Tibial artery (tissue), 4 donors: ENCODE results near the gene THBS2.
A peak's percentile ranks its signal among the peaks of the same experiment; 100 is the strongest.
"Not testable (repeated sequence)": the region's sequence is repeated elsewhere in the genome, so short reads cannot be mapped to it uniquely, and the experiment has no call there.

Experiments used
- DNase-seq, 2 donors: peaks; one replicate each; pipeline ENCODE4 v3.0.0-alpha.2; 2019
- H3K27ac ChIP-seq, 2 donors: fragments of 200-600 bp; sonication (generic) in 1 of 2; 1 replicate in 1 of 2; 2 replicates in 1 of 2; pipeline ENCODE4 v1.5.1; 2018 to 2019; ENCODE audit warnings: mild to moderate bottlenecking in 1 of 2
- H3K27me3 ChIP-seq, 2 donors: fragments of 200-600 bp; sonication (generic) in 1 of 2; one replicate each; pipeline versions ENCODE4 v1.5.1 to v1.6.0; 2016 to 2019
- H3K36me3 ChIP-seq, 3 donors: fragments of 200-600 bp; sonication (generic) in 2 of 3; one replicate each; pipeline ENCODE4 v1.5.1; 2016 to 2019; ENCODE audit warnings: mild to moderate bottlenecking in 2 of 3
- H3K4me1 ChIP-seq, 4 donors: fragments of 200-600 bp; sonication (generic) in 2 of 4; 1 replicate in 3 of 4; 2 replicates in 1 of 4; pipeline ENCODE4 v1.5.1; 2016 to 2019
- H3K4me3 ChIP-seq, 2 donors: fragments of 200-600 bp; sonication (generic) in 1 of 2; 1 replicate in 1 of 2; 2 replicates in 1 of 2; pipeline ENCODE4 v1.5.1; 2018 to 2019; ENCODE audit warnings: mild to moderate bottlenecking in 2 of 2
- H3K9me3 ChIP-seq, 3 donors: fragments of 200-600 bp; sonication (generic) in 1 of 3; one replicate each; pipeline ENCODE4 v1.5.1; 2016 to 2019
- intact Hi-C: fragments of 100-400 bp; cut with DNase I; formaldehyde crosslinking; loops from one replicate; pipeline ENCODE4 v1.15.0; 2023; ENCODE audit warnings: low total_unique reads
- TF ChIP-seq, protein P1 (sequence below), 2 experiments: fragments of 200-600 bp in 1 of 2; fragments of 450-650 bp in 1 of 2; IDR thresholded peaks; one replicate each; pipeline ENCODE4 v1.5.1; 2017 to 2019; ENCODE audit warnings: antibody characterized with exemption in 2 of 2, mild to moderate bottlenecking in 1 of 2, moderate library complexity in 1 of 2

Gene THBS2

DNA sequence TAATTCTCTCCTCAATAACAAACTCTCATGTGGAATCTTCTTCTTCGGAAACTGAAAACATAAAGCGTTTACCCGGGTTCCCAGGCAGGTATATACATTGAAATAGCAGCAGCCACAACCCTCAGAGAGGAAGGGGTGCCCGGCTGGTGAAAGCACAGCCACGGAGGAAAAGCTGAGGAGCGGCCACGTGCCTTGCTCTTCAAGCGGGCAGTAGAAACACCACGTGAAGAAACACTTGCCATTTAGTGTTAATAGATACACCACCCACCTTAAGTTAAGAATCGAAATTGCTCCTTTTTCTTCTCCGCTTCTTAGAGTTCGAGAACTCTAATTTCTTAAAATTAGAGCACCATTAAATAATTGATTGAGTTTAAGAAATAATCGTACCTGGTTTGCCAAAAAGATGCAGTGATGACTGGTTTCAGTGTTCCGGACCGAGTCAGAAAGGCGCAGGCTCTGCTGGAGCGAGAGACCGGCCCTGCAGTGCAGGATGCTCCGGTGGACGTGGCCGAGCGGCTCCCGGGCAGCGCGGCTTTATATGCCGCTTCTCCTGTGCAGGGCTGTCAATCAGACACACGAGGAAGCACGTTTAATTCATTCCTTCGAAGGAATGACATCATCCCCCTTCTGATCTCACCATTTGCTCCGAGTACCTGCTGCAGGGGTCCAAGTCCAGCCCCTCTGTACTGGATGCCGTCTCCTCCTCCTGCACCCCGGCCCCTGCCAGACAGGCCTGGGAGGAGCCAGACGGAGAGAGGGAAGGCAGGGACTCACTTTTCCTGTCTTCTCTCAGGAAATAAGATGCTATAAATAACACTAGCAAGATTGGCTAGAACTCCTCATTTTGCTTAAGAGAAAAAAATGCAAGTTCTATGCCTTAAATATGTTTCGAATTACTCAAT, at the start of gene THBS2:
THBS2 (minus strand) TSS at position 510 of the 902 bp plus-strand sequence. CDS start 3,062 bp downstream, outside the sequence.
- H3K36me3 ChIP-seq: peaks cover 2 to 8% (median 4%) of the 10 kb centered on the region in 3 donors
- no peaks in the 10 kb centered on the region for H3K27me3 ChIP-seq
- H3K9me3 ChIP-seq: peaks cover 0 to 3% (median 0%) of the 10 kb centered on the region in 3 donors
- TF ChIP-seq, protein P1, sequence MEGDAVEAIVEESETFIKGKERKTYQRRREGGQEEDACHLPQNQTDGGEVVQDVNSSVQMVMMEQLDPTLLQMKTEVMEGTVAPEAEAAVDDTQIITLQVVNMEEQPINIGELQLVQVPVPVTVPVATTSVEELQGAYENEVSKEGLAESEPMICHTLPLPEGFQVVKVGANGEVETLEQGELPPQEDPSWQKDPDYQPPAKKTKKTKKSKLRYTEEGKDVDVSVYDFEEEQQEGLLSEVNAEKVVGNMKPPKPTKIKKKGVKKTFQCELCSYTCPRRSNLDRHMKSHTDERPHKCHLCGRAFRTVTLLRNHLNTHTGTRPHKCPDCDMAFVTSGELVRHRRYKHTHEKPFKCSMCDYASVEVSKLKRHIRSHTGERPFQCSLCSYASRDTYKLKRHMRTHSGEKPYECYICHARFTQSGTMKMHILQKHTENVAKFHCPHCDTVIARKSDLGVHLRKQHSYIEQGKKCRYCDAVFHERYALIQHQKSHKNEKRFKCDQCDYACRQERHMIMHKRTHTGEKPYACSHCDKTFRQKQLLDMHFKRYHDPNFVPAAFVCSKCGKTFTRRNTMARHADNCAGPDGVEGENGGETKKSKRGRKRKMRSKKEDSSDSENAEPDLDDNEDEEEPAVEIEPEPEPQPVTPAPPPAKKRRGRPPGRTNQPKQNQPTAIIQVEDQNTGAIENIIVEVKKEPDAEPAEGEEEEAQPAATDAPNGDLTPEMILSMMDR (IDR thresholded peaks at IDR 0.05): no peak
- H3K27ac ChIP-seq: peak within 1 kb of the TSS; percentile 70 to 71
- intact Hi-C loops: no loop called here
- peak within 1 kb of the TSS; percentile 51 to 57 for H3K4me3 ChIP-seq
- peaks cover 0 to 47% (median 17%) of the 10 kb centered on the region in 4 donors for H3K4me1 ChIP-seq
- peak; percentile 77 to 88 for DNase-seq

- Histone ChIP-seq H3K27ac (peak overlapping the region in 1 of 2 donors; percentile 45), H3K4me1 (peaks cover 0 to 14% (median 5%) of the 10 kb centered on the region in 4 donors), H3K9me3 (no peaks in the 10 kb centered on the region), H3K27me3 (no peaks in the 10 kb centered on the region), H3K4me3 (no peak overlapping the region), H3K36me3 (no peaks in the 10 kb centered on the region)
- TF ChIP-seq, protein P1 (IDR thresholded peaks at IDR 0.05): no peak
- intact Hi-C loops: no loop called here
- DNase-seq: no peak
Observed at GRCh38 chr6:169302716-169303115, 49.1 kb upstream of the THBS2 start.

GRCh38 chr6:169302255-169302654, 48.6 kb upstream of the THBS2 start:
- Histone ChIP-seq H3K27ac (peak overlapping the region in 1 of 2 donors; percentile 45), H3K9me3 (no peaks in the 10 kb centered on the region), H3K36me3 (no peaks in the 10 kb centered on the region), H3K4me1 (peaks cover 0 to 14% (median 5%) of the 10 kb centered on the region in 4 donors), H3K4me3 (no peak overlapping the region), H3K27me3 (no peaks in the 10 kb centered on the region)
- intact Hi-C loops: no loop called here
- TF ChIP-seq, protein P1 (IDR thresholded peaks at IDR 0.05): no peak
- DNase-seq: peak in 1 of 2 donors; percentile 79

DNA sequence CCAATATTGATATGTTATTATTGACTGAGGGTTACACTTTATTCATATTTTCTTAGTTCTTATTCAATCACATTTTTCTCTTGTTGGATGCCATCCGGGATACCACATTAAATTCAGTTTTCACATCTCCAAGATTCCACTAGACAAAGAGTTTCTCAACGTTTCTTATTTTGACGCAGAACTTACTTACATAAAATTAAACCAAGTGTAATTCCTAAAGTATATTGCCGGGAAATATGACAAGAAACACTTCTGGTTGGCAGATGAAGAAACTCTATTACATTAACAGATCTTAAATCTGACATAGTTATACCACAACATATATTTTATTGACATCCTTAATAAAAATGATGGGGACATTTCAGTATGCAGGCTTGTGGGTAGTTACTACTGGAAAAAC, 47.3 kb upstream of the THBS2 start:
- no peaks in the 10 kb centered on the region for H3K9me3 ChIP-seq
- no peaks in the 10 kb centered on the region for H3K27me3 ChIP-seq
- no peak overlapping the region for H3K4me3 ChIP-seq
- H3K4me1 ChIP-seq: peaks cover 0 to 14% (median 5%) of the 10 kb centered on the region in 4 donors
- H3K36me3 ChIP-seq: no peaks in the 10 kb centered on the region
- intact Hi-C loops: no loop called here
- no peak for DNase-seq
- no peak overlapping the region for H3K27ac ChIP-seq
- TF ChIP-seq, protein P1 (IDR thresholded peaks at IDR 0.05): no peak

- H3K4me3 ChIP-seq, DNase-seq, H3K36me3 ChIP-seq, H3K9me3 ChIP-seq, H3K27ac ChIP-seq, intact Hi-C loops, H3K27me3 ChIP-seq: not testable (repeated sequence)
- H3K4me1 ChIP-seq: peaks cover 0 to 14% (median 5%) of the 10 kb centered on the region in 4 donors
Observed at GRCh38 chr6:169298626-169299025, 45.0 kb upstream of the THBS2 start.

DNA sequence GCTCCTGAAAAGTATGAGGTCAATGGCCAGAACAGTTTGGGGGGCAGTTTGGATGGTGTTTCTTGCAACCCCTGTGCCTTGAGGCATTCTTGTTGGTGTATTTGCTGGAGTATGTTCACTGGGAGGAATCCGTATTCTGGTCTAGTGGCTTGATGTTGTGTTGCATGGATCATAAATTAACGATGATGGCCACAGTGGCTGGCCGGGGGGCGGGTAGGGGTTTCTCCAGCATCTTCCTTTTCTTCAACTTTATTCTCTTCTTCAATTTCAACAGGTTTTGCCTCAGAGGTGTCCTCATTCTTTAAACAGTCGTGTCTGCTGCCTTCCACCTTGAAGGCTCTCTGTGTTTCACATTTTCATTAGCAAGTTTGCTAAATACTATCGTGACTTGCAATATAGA, 43.0 kb upstream of the THBS2 start:
- intact Hi-C loops: no loop called here
- Histone ChIP-seq H3K36me3 (no peaks in the 10 kb centered on the region), H3K27ac (no peak overlapping the region), H3K9me3 (no peaks in the 10 kb centered on the region), H3K4me3 (no peak overlapping the region), H3K4me1 (peaks cover 0 to under 1% (median 0%) of the 10 kb centered on the region in 4 donors), H3K27me3 (no peaks in the 10 kb centered on the region)
- TF ChIP-seq, protein P1 (IDR thresholded peaks at IDR 0.05): no peak
- no peak for DNase-seq
